ENCODE results near the gene TC2N.

The TC2N gene

GRCh38 chr14:91754185-91754584 is 113.2 kb downstream of the TC2N start:
- Histone ChIP-seq H3K9me2 (replicated peaks; ENCODE audit: insufficient read depth, low read length) (no peaks in the 10 kb centered on the region), H3K9ac (ENCODE audit: low read length) (no peak overlapping the region), H3K36me3 (replicated peaks; ENCODE audit: insufficient read depth, low read length) (no peaks in the 10 kb centered on the region), H3K4me1 (ENCODE audit: low read length) (no peaks in the 10 kb centered on the region), H3K27me3 (replicated peaks; ENCODE audit: insufficient read depth, low read length) (no peaks in the 10 kb centered on the region), H2AFZ (ENCODE audit: low read length) (no peak overlapping the region), H3K4me3 (ENCODE audit: low read length) (no peak overlapping the region), H3K9me3 (replicated peaks; ENCODE audit: insufficient read depth, low read length) (no peaks in the 10 kb centered on the region), H4K20me1 (ENCODE audit: insufficient read depth, low read length) (no peaks in the 10 kb centered on the region), H3F3A (ENCODE audit: insufficient read depth, low read length) (no peaks in the 10 kb centered on the region), H3K4me2 (ENCODE audit: low read depth, low read length) (no peak overlapping the region), H3K79me2 (ENCODE audit: low read length) (no peaks in the 10 kb centered on the region), H3K27ac (ENCODE audit: low read length) (no peak overlapping the region)
- no peak for TF ChIP-seq EZH2 (optimal IDR thresholded peaks at IDR 0.05; ENCODE audit: low read depth, low read length)
- TF ChIP-seq EZH2phosphoT487 (IDR thresholded peaks at IDR 0.05; ENCODE audit: low read length), result no peak
- no peak for TF ChIP-seq CTCF (IDR thresholded peaks at IDR 0.05; ENCODE audit: low read length)
- DNase-seq, result no peak

- no peaks in the 10 kb centered on the region for H3K4me1 ChIP-seq (ENCODE audit: low read length)
- H3K9ac ChIP-seq (ENCODE audit: low read length), result no peak overlapping the region
- H3K4me2 ChIP-seq (ENCODE audit: low read depth, low read length), result no peak overlapping the region
- no peak for DNase-seq
- H4K20me1 ChIP-seq (ENCODE audit: insufficient read depth, low read length), result no peaks in the 10 kb centered on the region
- H3K79me2 ChIP-seq (ENCODE audit: low read length), result no peaks in the 10 kb centered on the region
- H2AFZ ChIP-seq (ENCODE audit: low read length), result no peak overlapping the region
- TF ChIP-seq EZH2phosphoT487 (IDR thresholded peaks at IDR 0.05; ENCODE audit: low read length) (no peak), CTCF (IDR thresholded peaks at IDR 0.05; ENCODE audit: low read length) (no peak), EZH2 (optimal IDR thresholded peaks at IDR 0.05; ENCODE audit: low read depth, low read length) (no peak)
- H3K27me3 ChIP-seq (replicated peaks; ENCODE audit: insufficient read depth, low read length), result no peaks in the 10 kb centered on the region
- H3F3A ChIP-seq (ENCODE audit: insufficient read depth, low read length), result no peaks in the 10 kb centered on the region
- no peaks in the 10 kb centered on the region for H3K36me3 ChIP-seq (replicated peaks; ENCODE audit: insufficient read depth, low read length)
- no peak overlapping the region for H3K4me3 ChIP-seq (ENCODE audit: low read length)
- no peaks in the 10 kb centered on the region for H3K9me3 ChIP-seq (replicated peaks; ENCODE audit: insufficient read depth, low read length)
- no peaks in the 10 kb centered on the region for H3K9me2 ChIP-seq (replicated peaks; ENCODE audit: insufficient read depth, low read length)
- H3K27ac ChIP-seq (ENCODE audit: low read length), result no peak overlapping the region
Measured at GRCh38 chr14:91753501-91754128, 113.7 kb downstream of the TC2N start.

GRCh38 chr14:91752961-91753360 is 114.4 kb downstream of the TC2N start:
- Histone ChIP-seq H3K27ac (ENCODE audit: low read length) (no peak overlapping the region), H3K36me3 (replicated peaks; ENCODE audit: insufficient read depth, low read length) (no peaks in the 10 kb centered on the region), H3F3A (ENCODE audit: insufficient read depth, low read length) (no peaks in the 10 kb centered on the region), H3K4me2 (ENCODE audit: low read depth, low read length) (no peak overlapping the region), H3K9ac (ENCODE audit: low read length) (no peak overlapping the region), H4K20me1 (ENCODE audit: insufficient read depth, low read length) (no peaks in the 10 kb centered on the region), H3K4me3 (ENCODE audit: low read length) (no peak overlapping the region), H3K9me2 (replicated peaks; ENCODE audit: insufficient read depth, low read length) (no peaks in the 10 kb centered on the region), H2AFZ (ENCODE audit: low read length) (no peak overlapping the region), H3K27me3 (replicated peaks; ENCODE audit: insufficient read depth, low read length) (no peaks in the 10 kb centered on the region), H3K9me3 (replicated peaks; ENCODE audit: insufficient read depth, low read length) (no peaks in the 10 kb centered on the region), H3K79me2 (ENCODE audit: low read length) (no peaks in the 10 kb centered on the region), H3K4me1 (ENCODE audit: low read length) (no peaks in the 10 kb centered on the region)
- no peak for DNase-seq
- no peak for TF ChIP-seq EZH2 (optimal IDR thresholded peaks at IDR 0.05; ENCODE audit: low read depth, low read length)
- TF ChIP-seq EZH2phosphoT487 (IDR thresholded peaks at IDR 0.05; ENCODE audit: low read length), result no peak
- no peak for TF ChIP-seq CTCF (IDR thresholded peaks at IDR 0.05; ENCODE audit: low read length)

All from MM.1S (cell line).